ENCODE data around the gene PTPN11. TPM values are rescaled to one million over a fixed set of nuclear protein-coding genes. Genes with fewer than 3 reads are reported as not detected.

PTPN11 gene
- total RNA-seq, 1 donor from 2014 or later, result 150 TPM

GRCh38 chr12:112528521-112528920 is 109.8 kb downstream of the PTPN11 start:
- Mint-ChIP-seq H3K4me3 (ENCODE audit: low read depth) (no peak overlapping the region), H3K27ac (no peak overlapping the region), H3K9me3 (no peaks in the 10 kb centered on the region), H3K4me1 (ENCODE audit: low read depth) (no peaks in the 10 kb centered on the region), H3K27me3 (ENCODE audit: low read depth) (peaks cover 1% of the 10 kb centered on the region), H3K36me3 (ENCODE audit: low read depth) (no peaks in the 10 kb centered on the region)
- no peak for DNase-seq (ENCODE audit: low spot score)
- intact Hi-C loops (cut with micrococcal nuclease), result no loop called here

GRCh38 chr12:112530941-112531340 is 112.2 kb downstream of the PTPN11 start:
- H3K4me3 Mint-ChIP-seq (ENCODE audit: low read depth), result no peak overlapping the region
- no peaks in the 10 kb centered on the region for H3K27me3 Mint-ChIP-seq (ENCODE audit: low read depth)
- H3K4me1 Mint-ChIP-seq (ENCODE audit: low read depth), result no peaks in the 10 kb centered on the region
- intact Hi-C loops (cut with micrococcal nuclease), result no loop called here
- no peaks in the 10 kb centered on the region for H3K9me3 Mint-ChIP-seq
- no peak overlapping the region for H3K27ac Mint-ChIP-seq
- H3K36me3 Mint-ChIP-seq (ENCODE audit: low read depth), result no peaks in the 10 kb centered on the region
- DNase-seq (ENCODE audit: low spot score), result no peak

DNA sequence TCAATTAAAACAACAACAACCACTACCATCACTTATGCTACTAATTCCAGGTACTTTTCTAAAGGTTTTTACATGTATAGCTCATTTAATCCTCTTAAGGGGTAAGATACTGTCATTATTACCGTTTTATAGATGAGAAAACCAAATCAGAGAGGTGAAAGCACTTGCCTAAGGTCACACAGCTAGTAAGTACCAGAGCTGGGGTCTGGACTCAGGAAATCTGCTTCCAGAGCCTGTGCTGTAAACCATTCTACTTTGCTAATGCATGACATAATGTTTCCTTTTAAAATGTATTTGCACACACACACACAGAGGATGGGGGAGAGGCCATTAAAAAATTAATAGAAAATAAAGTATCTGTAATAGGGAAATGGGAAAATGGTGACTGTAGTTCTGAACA is 113.4 kb downstream of the PTPN11 start:
- Mint-ChIP-seq H3K36me3 (ENCODE audit: low read depth) (no peaks in the 10 kb centered on the region), H3K4me1 (ENCODE audit: low read depth) (no peaks in the 10 kb centered on the region), H3K9me3 (no peaks in the 10 kb centered on the region), H3K27me3 (ENCODE audit: low read depth) (no peaks in the 10 kb centered on the region), H3K27ac (no peak overlapping the region), H3K4me3 (ENCODE audit: low read depth) (no peak overlapping the region)
- no peak for DNase-seq (ENCODE audit: low spot score)
- intact Hi-C loops (cut with micrococcal nuclease), result no loop called here

DNA sequence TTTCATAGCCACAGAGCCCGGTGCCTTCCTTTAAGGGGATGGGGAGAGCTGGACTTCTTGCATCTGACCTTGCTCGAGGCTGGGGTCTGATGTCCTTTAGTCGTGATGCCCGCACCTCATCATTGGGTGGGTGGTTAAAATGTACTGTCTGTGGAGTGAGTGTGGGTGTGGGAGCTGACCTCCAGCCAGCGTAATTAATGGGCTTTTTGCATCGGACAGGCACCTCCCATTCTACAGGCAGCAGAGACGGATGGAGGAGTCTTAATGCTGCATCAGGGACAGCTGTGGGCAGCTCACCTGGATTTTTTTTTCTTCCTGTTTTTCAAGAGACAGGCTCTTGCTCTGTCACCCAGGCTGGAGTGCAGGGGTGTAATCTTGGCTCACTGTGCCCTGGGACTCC is 114.8 kb downstream of the PTPN11 start:
- Mint-ChIP-seq H3K36me3 (ENCODE audit: low read depth) (no peaks in the 10 kb centered on the region), H3K4me3 (ENCODE audit: low read depth) (no peak overlapping the region), H3K4me1 (ENCODE audit: low read depth) (peaks cover 5% of the 10 kb centered on the region), H3K9me3 (no peaks in the 10 kb centered on the region), H3K27ac (no peak overlapping the region), H3K27me3 (ENCODE audit: low read depth) (peaks cover 2% of the 10 kb centered on the region)
- no peak for DNase-seq (ENCODE audit: low spot score)
- intact Hi-C loops (cut with micrococcal nuclease), result no loop called here

DNA sequence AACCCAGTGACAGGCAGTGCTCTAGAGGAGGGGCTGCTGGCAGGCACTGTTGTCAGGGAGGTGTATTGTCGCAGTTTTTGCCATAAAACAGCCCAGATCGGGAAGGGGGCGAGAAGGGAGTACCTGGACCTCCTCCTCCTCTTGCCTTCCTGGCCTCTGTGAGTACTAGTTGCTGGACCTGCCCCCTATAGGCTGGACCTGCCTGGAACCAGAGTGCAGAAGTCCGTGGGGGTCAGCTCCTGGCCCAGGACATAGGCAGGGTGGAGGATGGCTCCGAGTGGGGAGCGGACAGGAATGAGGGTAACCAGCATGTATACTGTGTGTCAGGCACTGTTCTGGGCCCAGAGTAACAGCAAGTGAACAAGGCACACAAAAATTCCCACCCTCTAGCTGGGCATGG is 116.3 kb downstream of the PTPN11 start:
- no peak overlapping the region for H3K4me3 Mint-ChIP-seq (ENCODE audit: low read depth)
- H3K9me3 Mint-ChIP-seq, result no peaks in the 10 kb centered on the region
- no peak for DNase-seq (ENCODE audit: low spot score)
- H3K4me1 Mint-ChIP-seq (ENCODE audit: low read depth), result peaks cover 5% of the 10 kb centered on the region
- peaks cover 4% of the 10 kb centered on the region for H3K27me3 Mint-ChIP-seq (ENCODE audit: low read depth)
- H3K27ac Mint-ChIP-seq, result no peak overlapping the region
- H3K36me3 Mint-ChIP-seq (ENCODE audit: low read depth), result no peaks in the 10 kb centered on the region
- intact Hi-C loops (cut with micrococcal nuclease), result no loop called here

DNA sequence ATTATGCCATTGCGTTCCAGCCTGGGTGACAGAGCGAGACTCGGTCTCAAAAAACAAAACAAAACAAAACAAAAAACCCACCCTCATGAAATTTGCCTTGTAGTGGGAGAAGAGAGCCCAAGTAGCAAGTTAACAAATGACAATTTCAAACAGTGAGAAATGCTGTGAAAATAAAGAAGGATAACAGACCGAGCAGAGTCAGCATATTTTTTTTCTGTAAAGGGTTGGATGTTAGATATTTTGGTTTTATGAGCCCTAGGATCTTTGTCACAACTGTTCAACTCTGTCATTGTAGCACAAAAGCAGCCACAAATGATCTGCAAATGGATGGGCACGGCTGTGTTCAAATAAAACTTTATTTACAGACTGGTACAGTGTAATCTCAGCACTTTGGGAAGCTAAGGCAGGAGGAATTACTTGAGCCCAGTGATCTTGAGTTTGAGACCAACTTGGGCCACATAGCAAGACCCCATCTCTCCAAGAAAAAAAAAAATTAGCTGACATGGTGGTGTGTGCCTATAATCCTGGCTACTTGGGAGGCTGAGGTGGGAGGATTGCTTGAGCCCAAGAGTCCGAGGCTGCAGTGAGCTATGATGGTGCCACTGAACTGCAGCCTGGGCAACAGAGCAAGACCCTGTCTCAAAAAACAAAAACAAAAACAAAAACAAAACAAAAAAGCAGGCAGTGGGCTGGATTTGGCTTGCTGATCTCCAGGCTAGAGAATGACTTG is 117.1 kb downstream of the PTPN11 start:
- intact Hi-C loops (cut with micrococcal nuclease), result no loop called here
- DNase-seq (ENCODE audit: low spot score), result no peak
- H3K4me1 Mint-ChIP-seq (ENCODE audit: low read depth), result peaks cover 5% of the 10 kb centered on the region
- H3K27ac Mint-ChIP-seq, result no peak overlapping the region
- H3K36me3 Mint-ChIP-seq (ENCODE audit: low read depth), result no peaks in the 10 kb centered on the region
- H3K4me3 Mint-ChIP-seq (ENCODE audit: low read depth), result no peak overlapping the region
- peaks cover 4% of the 10 kb centered on the region for H3K27me3 Mint-ChIP-seq (ENCODE audit: low read depth)
- H3K9me3 Mint-ChIP-seq, result no peaks in the 10 kb centered on the region

DNA sequence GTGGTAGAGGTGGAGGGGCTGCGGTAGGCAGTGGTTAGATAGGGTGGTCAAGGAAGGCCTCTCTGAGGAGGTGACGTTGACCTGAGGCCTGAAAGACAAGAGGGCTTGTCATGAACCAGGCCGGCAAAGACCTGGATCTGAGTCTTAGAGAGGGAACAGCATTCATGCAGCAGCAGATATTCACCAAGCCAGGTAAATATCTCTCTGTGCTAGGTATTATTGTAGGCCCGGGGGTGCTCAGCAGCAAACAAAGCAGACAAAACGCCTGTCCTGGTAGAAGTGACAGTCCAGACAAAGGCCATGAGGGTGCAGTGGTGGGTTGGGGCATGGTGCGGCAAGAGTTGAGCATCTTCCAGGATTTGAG is 117.6 kb downstream of the PTPN11 start:
- DNase-seq (ENCODE audit: low spot score), result no peak
- no peak overlapping the region for H3K4me3 Mint-ChIP-seq (ENCODE audit: low read depth)
- H3K27me3 Mint-ChIP-seq (ENCODE audit: low read depth), result peaks cover 4% of the 10 kb centered on the region
- no peaks in the 10 kb centered on the region for H3K36me3 Mint-ChIP-seq (ENCODE audit: low read depth)
- H3K4me1 Mint-ChIP-seq (ENCODE audit: low read depth), result peaks cover 5% of the 10 kb centered on the region
- no peaks in the 10 kb centered on the region for H3K9me3 Mint-ChIP-seq
- intact Hi-C loops (cut with micrococcal nuclease), result no loop called here
- no peak overlapping the region for H3K27ac Mint-ChIP-seq

- Mint-ChIP-seq H3K27me3 (ENCODE audit: low read depth) (peaks cover 4% of the 10 kb centered on the region), H3K4me1 (ENCODE audit: low read depth) (peaks cover 5% of the 10 kb centered on the region), H3K9me3 (no peaks in the 10 kb centered on the region), H3K36me3 (ENCODE audit: low read depth) (no peaks in the 10 kb centered on the region), H3K27ac (no peak overlapping the region), H3K4me3 (ENCODE audit: low read depth) (no peak overlapping the region)
- DNase-seq (ENCODE audit: low spot score), result no peak
- intact Hi-C loops (cut with micrococcal nuclease), result no loop called here
Observed at GRCh38 chr12:112537710-112538396, 119.1 kb downstream of the PTPN11 start.

DNA sequence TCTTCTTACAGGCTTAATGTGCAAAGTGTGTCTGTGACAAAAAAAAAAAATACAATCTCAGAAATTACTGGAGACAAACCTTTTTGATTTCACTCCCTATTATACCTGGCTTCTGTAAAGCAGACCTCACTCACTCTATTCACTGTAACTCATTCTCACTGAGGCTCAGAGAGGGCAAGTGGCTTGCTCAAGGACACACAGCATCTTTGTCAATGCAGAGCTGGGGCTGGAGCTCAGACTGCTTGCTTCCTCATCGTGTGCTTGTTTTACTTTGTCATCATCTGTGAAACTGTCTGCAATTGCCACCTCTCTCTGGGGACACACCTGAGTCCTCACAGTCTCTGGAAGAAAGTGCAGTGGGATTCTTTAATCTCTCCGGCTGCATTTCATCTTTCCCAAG is 120.0 kb downstream of the PTPN11 start:
- Mint-ChIP-seq H3K36me3 (ENCODE audit: low read depth) (no peaks in the 10 kb centered on the region), H3K27me3 (ENCODE audit: low read depth) (peaks cover 4% of the 10 kb centered on the region), H3K27ac (no peak overlapping the region), H3K9me3 (no peaks in the 10 kb centered on the region), H3K4me3 (ENCODE audit: low read depth) (no peak overlapping the region), H3K4me1 (ENCODE audit: low read depth) (peaks cover 5% of the 10 kb centered on the region)
- DNase-seq (ENCODE audit: low spot score), result no peak
- intact Hi-C loops (cut with micrococcal nuclease), result no loop called here

DNA sequence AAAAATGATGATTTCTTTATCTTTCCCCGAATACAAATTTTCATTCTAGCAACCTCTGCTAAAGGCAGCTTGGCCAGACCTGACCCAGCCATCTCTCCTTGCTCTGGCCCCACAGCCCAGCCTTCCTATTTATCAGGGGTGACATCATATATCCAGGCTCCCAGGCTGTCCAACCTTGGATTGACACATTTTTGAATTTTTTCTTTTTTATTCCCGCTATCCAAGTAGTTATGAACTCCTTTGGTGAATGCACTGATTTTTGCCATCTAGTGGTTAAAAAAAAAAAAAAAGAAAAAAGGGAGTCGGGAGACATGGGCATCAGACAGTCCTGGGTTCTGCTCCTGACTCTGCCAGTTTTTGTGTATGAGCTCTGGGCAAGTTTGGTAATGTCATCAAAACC is 120.5 kb downstream of the PTPN11 start:
- Mint-ChIP-seq H3K4me3 (ENCODE audit: low read depth) (no peak overlapping the region), H3K4me1 (ENCODE audit: low read depth) (peaks cover 5% of the 10 kb centered on the region), H3K27me3 (ENCODE audit: low read depth) (peaks cover 4% of the 10 kb centered on the region), H3K9me3 (no peaks in the 10 kb centered on the region), H3K36me3 (ENCODE audit: low read depth) (no peaks in the 10 kb centered on the region), H3K27ac (no peak overlapping the region)
- no peak for DNase-seq (ENCODE audit: low spot score)
- intact Hi-C loops (cut with micrococcal nuclease), result no loop called here

GRCh38 chr12:112540021-112540420 is 121.3 kb downstream of the PTPN11 start:
- intact Hi-C loops (cut with micrococcal nuclease), result no loop called here
- peaks cover 5% of the 10 kb centered on the region for H3K4me1 Mint-ChIP-seq (ENCODE audit: low read depth)
- no peaks in the 10 kb centered on the region for H3K36me3 Mint-ChIP-seq (ENCODE audit: low read depth)
- peaks cover 4% of the 10 kb centered on the region for H3K27me3 Mint-ChIP-seq (ENCODE audit: low read depth)
- no peak overlapping the region for H3K4me3 Mint-ChIP-seq (ENCODE audit: low read depth)
- no peaks in the 10 kb centered on the region for H3K9me3 Mint-ChIP-seq
- no peak overlapping the region for H3K27ac Mint-ChIP-seq
- DNase-seq (ENCODE audit: low spot score), result no peak

GRCh38 chr12:112543751-112544150 is 125.0 kb downstream of the PTPN11 start:
- no peak overlapping the region for H3K27ac Mint-ChIP-seq
- no peaks in the 10 kb centered on the region for H3K36me3 Mint-ChIP-seq (ENCODE audit: low read depth)
- H3K27me3 Mint-ChIP-seq (ENCODE audit: low read depth), result peaks cover 4% of the 10 kb centered on the region
- no peaks in the 10 kb centered on the region for H3K9me3 Mint-ChIP-seq
- no peak for DNase-seq (ENCODE audit: low spot score)
- no peaks in the 10 kb centered on the region for H3K4me1 Mint-ChIP-seq (ENCODE audit: low read depth)
- intact Hi-C loops (cut with micrococcal nuclease), result no loop called here
- no peak overlapping the region for H3K4me3 Mint-ChIP-seq (ENCODE audit: low read depth)

GRCh38 chr12:112546339-112546738 is 127.6 kb downstream of the PTPN11 start:
- intact Hi-C loops (cut with micrococcal nuclease), result no loop called here
- H3K36me3 Mint-ChIP-seq (ENCODE audit: low read depth), result no peaks in the 10 kb centered on the region
- H3K4me3 Mint-ChIP-seq (ENCODE audit: low read depth), result no peak overlapping the region
- no peaks in the 10 kb centered on the region for H3K4me1 Mint-ChIP-seq (ENCODE audit: low read depth)
- DNase-seq (ENCODE audit: low spot score), result no peak
- peaks cover 2% of the 10 kb centered on the region for H3K27me3 Mint-ChIP-seq (ENCODE audit: low read depth)
- H3K9me3 Mint-ChIP-seq, result no peaks in the 10 kb centered on the region
- H3K27ac Mint-ChIP-seq, result no peak overlapping the region

All from activated T-helper 2 cell treated with anti-CD3 and anti-CD28 coated beads, Interferon-gamma antibody, Interleukin-2, Interleukin-4, amounts not matched to agents 10 μg/mL and 5 μg/mL and 100 μg/mL, durations not matched to agents 14 hours and 24 hours and 36 hours (primary cell).